Frontal cortex (tissue), 4 donors: ENCODE measurements around the gene UEVLD. TPM values are rescaled to one million over a fixed set of nuclear protein-coding genes. Genes with fewer than 3 reads are reported as not detected.

Experiments used
- DNase-seq, 2 donors: peaks; one replicate each; pipeline ENCODE4 v3.0.0; 2012; ENCODE audit warnings: low spot score in 2 of 2
- FAIRE-seq: peaks from 2 replicates; lab custom pipeline; 2012; peaks lifted over from hg19 to GRCh38; lab: Jason Lieb, UNC
- total RNA-seq: library from RNA; depleted of rRNA; stranded (reverse); fragments of >200 nt; gene quantifications from one replicate; pipeline ENCODE4 v1.2.3, GENCODE V29; 2014
- donor health status: control.
- donor health status: control.
- donor health status: control.

UEVLD gene
- total RNA-seq = 17.5 TPM

- no peak for FAIRE-seq
Measured at GRCh38 chr11:18588297-18589252, at the start of gene UEVLD. UEVLD (minus strand) TSS chr11:18588734; CDS start chr11:18588654, 80 bp downstream.

GRCh38 chr11:18634140-18635032 lies 45.9 kb upstream of the UEVLD start, which contains the start of gene SPTY2D1:
SPTY2D1 (minus strand) TSS chr11:18634342; CDS start chr11:18634257, 85 bp downstream.
- DNase-seq (peak; percentile 78 to 91), FAIRE-seq (peak; percentile 21)

More at GRCh38 chr11:18588297-18589252, at the start of gene UEVLD:
- DNase-seq = peak; percentile 74 to 88

GRCh38 chr11:18633256-18634139 lies 45.0 kb upstream of the UEVLD start:
- DNase-seq = no peak
- FAIRE-seq = no peak

- DNase-seq (no peak), FAIRE-seq (no peak)
Measured at GRCh38 chr11:18632841-18633240, 44.3 kb upstream of the UEVLD start.

- no peak for FAIRE-seq
- DNase-seq = no peak
Measured at GRCh38 chr11:18624161-18624560, 35.6 kb upstream of the UEVLD start.

- no peak for DNase-seq
- FAIRE-seq = no peak
Measured at GRCh38 chr11:18623707-18624106, 35.2 kb upstream of the UEVLD start.

- DNase-seq (no peak), FAIRE-seq (no peak)
Measured at GRCh38 chr11:18618342-18619025, 29.9 kb upstream of the UEVLD start.

- DNase-seq (no peak), FAIRE-seq (no peak)
Measured at GRCh38 chr11:18617688-18618341, 29.3 kb upstream of the UEVLD start.

GRCh38 chr11:18615628-18616392 lies 27.3 kb upstream of the UEVLD start:
- FAIRE-seq (no peak), DNase-seq (peak in 1 of 2 donors; percentile 28)

GRCh38 chr11:18614667-18615066 lies 26.1 kb upstream of the UEVLD start:
- no peak for FAIRE-seq

GRCh38 chr11:18612394-18612793 lies 23.9 kb upstream of the UEVLD start:
- FAIRE-seq = no peak
- no peak for DNase-seq

More at GRCh38 chr11:18614667-18615066, 26.1 kb upstream of the UEVLD start:
- no peak for DNase-seq

- DNase-seq (no peak), FAIRE-seq (no peak)
Measured at GRCh38 chr11:18611196-18611595, 22.7 kb upstream of the UEVLD start.

- no peak for FAIRE-seq
- no peak for DNase-seq
Measured at GRCh38 chr11:18608376-18608775, 19.8 kb upstream of the UEVLD start.

GRCh38 chr11:18600915-18601569 lies 12.5 kb upstream of the UEVLD start:
- FAIRE-seq (no peak), DNase-seq (no peak)

GRCh38 chr11:18599739-18600230 lies 11.3 kb upstream of the UEVLD start, which contains the start of gene MISFA:
MISFA (plus strand) TSS chr11:18599789; CDS start chr11:18599929, 140 bp downstream.
- FAIRE-seq (no peak), DNase-seq (no peak)

- no peak for DNase-seq
- no peak for FAIRE-seq
Measured at GRCh38 chr11:18594999-18595749, 6.6 kb upstream of the UEVLD start.
